H9 (cell line): ENCODE measurements around the gene PCDHA12. TPM values are rescaled to one million over a fixed set of nuclear protein-coding genes. Genes with fewer than 3 reads are reported as not detected.

ENCODE experiments used
- DNase-seq: peaks from one replicate; pipeline ENCODE4 v3.0.0-alpha.2; 2017
- H2AFZ ChIP-seq: one replicate; pipeline ENCODE4 v1.6.1; 2013; ENCODE audit warnings: mild to moderate bottlenecking, low read length, control low read depth, moderate library complexity
- H2AK5ac ChIP-seq: 2 replicates; pipeline ENCODE4 v1.6.1; 2013; ENCODE audit warnings: low read length, control low read depth, mixed read lengths; ENCODE audit not compliant: insufficient read length
- H2BK120ac ChIP-seq: one replicate; pipeline ENCODE4 v1.6.1; 2013; ENCODE audit warnings: low read depth, mild to moderate bottlenecking, low read length, control low read depth, inconsistent platforms; ENCODE audit not compliant: poor library complexity, severe bottlenecking
- H2BK12ac ChIP-seq: 2 replicates; pipeline ENCODE4 v1.6.1; 2013; ENCODE audit warnings: low read length, control low read depth, mixed read lengths, low read depth; ENCODE audit not compliant: insufficient read length
- H2BK15ac ChIP-seq: 2 replicates; pipeline ENCODE4 v1.6.1; 2013; ENCODE audit warnings: low read depth, low read length, control low read depth
- H2BK20ac ChIP-seq: one replicate; pipeline ENCODE4 v1.6.1; 2013; ENCODE audit warnings: low read depth, mild to moderate bottlenecking, low read length, control low read depth, inconsistent platforms; ENCODE audit not compliant: poor library complexity, severe bottlenecking
- H2BK5ac ChIP-seq: 2 replicates; pipeline ENCODE4 v1.6.1; 2013; ENCODE audit warnings: low read length, control low read depth, mixed read lengths; ENCODE audit not compliant: insufficient read length
- H3K14ac ChIP-seq: 2 replicates; pipeline ENCODE4 v1.6.1; 2013; ENCODE audit warnings: low read length, control low read depth; ENCODE audit not compliant: insufficient read depth
- H3K18ac ChIP-seq: 2 replicates; pipeline ENCODE4 v1.6.1; 2013; ENCODE audit warnings: low read depth, mild to moderate bottlenecking, mixed read lengths, low read length, control low read depth; ENCODE audit not compliant: insufficient read length
- H3K23ac ChIP-seq: 2 replicates; pipeline ENCODE4 v1.6.1; 2013; ENCODE audit warnings: low read length, control low read depth, mixed read lengths, low read depth; ENCODE audit not compliant: insufficient read length
- H3K23me2 ChIP-seq: 2 replicates; pipeline ENCODE4 v1.6.1; 2013; ENCODE audit warnings: low read depth, mild to moderate bottlenecking, mixed read lengths, low read length, control low read depth; ENCODE audit not compliant: insufficient read length, poor library complexity, severe bottlenecking
- H3K27ac ChIP-seq: 2 replicates; pipeline ENCODE4 v1.5.1; 2013; ENCODE audit warnings: low read length, control low read depth, mixed read lengths, low read depth; ENCODE audit not compliant: insufficient read length
- H3K27me3 ChIP-seq: 2 replicates; pipeline ENCODE4 v1.6.1; 2013; ENCODE audit warnings: low read length, control low read depth, inconsistent platforms; ENCODE audit not compliant: insufficient read depth
- H3K4ac ChIP-seq: 2 replicates; pipeline ENCODE4 v1.6.1; 2013; ENCODE audit warnings: low read depth, mild to moderate bottlenecking, control low read depth, inconsistent platforms, low read length, moderate library complexity
- H3K4me1 ChIP-seq: 2 replicates; pipeline ENCODE4 v1.6.1; 2013; ENCODE audit warnings: low read length, control low read depth, inconsistent platforms; ENCODE audit not compliant: insufficient read depth
- H3K4me2 ChIP-seq: 2 replicates; pipeline ENCODE4 v1.6.1; 2013; ENCODE audit warnings: low read length, control low read depth, mixed read lengths; ENCODE audit not compliant: insufficient read length, insufficient read depth
- H3K56ac ChIP-seq: 2 replicates; pipeline ENCODE4 v1.6.1; 2013; ENCODE audit warnings: low read depth, mild to moderate bottlenecking, mixed read lengths, low read length, control low read depth; ENCODE audit not compliant: insufficient read length
- H3K79me1 ChIP-seq: 2 replicates; pipeline ENCODE4 v1.6.1; 2013; ENCODE audit warnings: low read depth, mild to moderate bottlenecking, moderate library complexity, low read length, control low read depth, inconsistent platforms; ENCODE audit not compliant: insufficient read depth, poor library complexity, severe bottlenecking
- H3K79me2 ChIP-seq: 2 replicates; pipeline ENCODE4 v1.6.1; 2013; ENCODE audit warnings: low read length, control low read depth, inconsistent platforms; ENCODE audit not compliant: insufficient read depth
- H3K9ac ChIP-seq: 2 replicates; pipeline ENCODE4 v1.6.1; 2013; ENCODE audit warnings: low read length, control low read depth, mixed read lengths; ENCODE audit not compliant: insufficient read length; ENCODE audit errors: extremely low read depth
- H3K9me3 ChIP-seq: one replicate; pipeline ENCODE4 v1.6.1; 2013; ENCODE audit warnings: low read depth, low read length, inconsistent platforms; ENCODE audit not compliant: control insufficient read depth
- H3T11ph ChIP-seq: one replicate; pipeline ENCODE4 v1.6.1; 2013; ENCODE audit warnings: mild to moderate bottlenecking, low read length, control low read depth, inconsistent platforms
- H4K20me1 ChIP-seq: one replicate; pipeline ENCODE4 v1.6.1; 2013; ENCODE audit not compliant: control insufficient read depth, insufficient read length, insufficient read depth
- H4K5ac ChIP-seq: 2 replicates; pipeline ENCODE4 v1.6.1; 2013; ENCODE audit warnings: low read depth, mild to moderate bottlenecking, mixed read lengths, low read length, control low read depth; ENCODE audit not compliant: insufficient read length
- H4K8ac ChIP-seq: replicated peaks from 2 replicates; pipeline ENCODE4 v1.6.1; 2013; ENCODE audit warnings: low read length, control low read depth, mixed read lengths, low read depth; ENCODE audit not compliant: insufficient read length
- H4K91ac ChIP-seq: 2 replicates; pipeline ENCODE4 v1.6.1; 2013; ENCODE audit warnings: low read depth, mild to moderate bottlenecking, moderate library complexity, mixed read lengths, low read length, control low read depth; ENCODE audit not compliant: insufficient read length
- H3K27ac Mint-ChIP-seq, 3 experiments: 2 replicates in 2 of 3; 3 replicates in 1 of 3; pipeline ENCODE4 v1.8.0; 2020 to 2021; ENCODE audit warnings: mixed read lengths in 3 of 3, mild to moderate bottlenecking in 1 of 3, moderate library complexity in 1 of 3
- H3K27me3 Mint-ChIP-seq: 2 replicates; pipeline ENCODE4 v1.8.0; 2021; ENCODE audit warnings: low read depth, mild to moderate bottlenecking, moderate library complexity, mixed read lengths
- H3K36me3 Mint-ChIP-seq, 3 experiments: 2 replicates in 2 of 3; 3 replicates in 1 of 3; pipeline ENCODE4 v1.8.0; 2020 to 2021; ENCODE audit warnings: low read depth in 3 of 3, mixed read lengths in 3 of 3; ENCODE audit not compliant: insufficient read depth in 1 of 3
- H3K4me1 Mint-ChIP-seq, 2 experiments: 2 replicates each; pipeline ENCODE4 v1.8.0; 2020; ENCODE audit warnings: mixed read lengths in 2 of 2
- H3K4me3 Mint-ChIP-seq, 2 experiments: 2 replicates in 1 of 2; 3 replicates in 1 of 2; pipeline ENCODE4 v1.8.0; 2020 to 2021; ENCODE audit warnings: mild to moderate bottlenecking in 2 of 2, mixed read lengths in 2 of 2, moderate library complexity in 1 of 2
- H3K9me3 Mint-ChIP-seq, 2 experiments: 2 replicates in 1 of 2; 3 replicates in 1 of 2; pipeline ENCODE4 v1.8.0; 2020; ENCODE audit warnings: mild to moderate bottlenecking in 2 of 2, mixed read lengths in 2 of 2, moderate library complexity in 1 of 2
- CTCF ChIP-seq: fragments of 200-600 bp; sonication (generic); conservative IDR thresholded peaks from 3 replicates; pipeline ENCODE4 v1.8.0; 2021; ENCODE audit warnings: antibody characterized with exemption, mild to moderate bottlenecking
- WGBS: extraction: QIAGEN DNeasy Blood & Tissue Kit; methylation state at CpG from one replicate; pipeline ENCODE4 v1.1.7; 2013; ENCODE audit warnings: missing lambda C conversion rate, low lambda C conversion rate, mixed read lengths; ENCODE audit not compliant: insufficient read length; ENCODE audit errors: extremely low coverage; 5-methylcytosine and 5-hydroxymethylcytosine counted together
- total RNA-seq: library from RNA; stranded (reverse); gene quantifications from 2 replicates; pipeline ENCODE4 v1.2.1, GENCODE V29; 2021

PCDHA12 gene
- total RNA-seq, 1 experiment from 2014 or later: 7.2 TPM

- Histone ChIP-seq H2AFZ (no peak overlapping the region), H3K56ac (no peak overlapping the region), H3K27me3 (no peaks in the 10 kb centered on the region), H4K8ac (no peak overlapping the region), H2BK5ac (no peak overlapping the region), H3T11ph (no peak overlapping the region), H2BK120ac (no peak overlapping the region), H3K4me2 (no peak overlapping the region), H4K91ac (no peak overlapping the region), H3K9ac (no peak overlapping the region), H3K18ac (no peak overlapping the region), H4K5ac (no peak overlapping the region), H2BK20ac (no peak overlapping the region), H3K4ac (no peak overlapping the region), H4K20me1 (no peaks in the 10 kb centered on the region), H3K9me3 (peaks cover 9% of the 10 kb centered on the region), H3K4me1 (no peaks in the 10 kb centered on the region), H3K27ac (no peak overlapping the region), H3K79me1 (no peaks in the 10 kb centered on the region), H2BK12ac (no peak overlapping the region), H3K14ac (no peak overlapping the region), H3K23me2 (no peaks in the 10 kb centered on the region), H2AK5ac (no peak overlapping the region), H3K79me2 (no peaks in the 10 kb centered on the region), H2BK15ac (no peak overlapping the region), H3K23ac (no peak overlapping the region)
- H3K9me3 Mint-ChIP-seq: peaks cover 26 to 35% of the 10 kb centered on the region in 2 experiments
- H3K4me1 Mint-ChIP-seq: peaks cover 0 to 6% of the 10 kb centered on the region in 2 experiments; a peak in 1 of 4 replicates
- H3K4me3 Mint-ChIP-seq: no peak overlapping the region
- TF ChIP-seq CTCF: no peak
- no peaks in the 10 kb centered on the region for H3K27me3 Mint-ChIP-seq
- no peak overlapping the region; a peak in 1 of 7 replicates for H3K27ac Mint-ChIP-seq
- WGBS: no CpG with 5 or more reads among the region's 76 CpGs
- peaks cover 35 to 48% (median 41%) of the 10 kb centered on the region in 3 experiments for H3K36me3 Mint-ChIP-seq
- DNase-seq: no peak
Observed at GRCh38 chr5:140862441-140863295, 12.4 kb upstream of the PCDHA12 start.
